HepG2 (cell line): Measurements from ENCODE around the gene SPRR2E. TPM values are rescaled to one million over a fixed set of nuclear protein-coding genes. Genes with fewer than 3 reads are reported as not detected.

Experiments
- ATAC-seq: fragments of 200-7000 bp; cut with Tn5 transposase; 3 replicates; pipeline ENCODE4 v1.9.1; 2020; ENCODE audit warnings: mild to moderate bottlenecking, moderate library complexity
- Bru-seq: library from RNA; stranded (reverse); fragments of 400-500 nt; gene quantifications from one replicate; lab custom pipeline; 2021; lab: Mats Ljungman, UMichigan
- BruChase-seq, 2 experiments: library from RNA; stranded (reverse); fragments of 400-500 nt; gene quantifications; one replicate each; lab custom pipeline; 2021; lab: Mats Ljungman, UMichigan
- BruUV-seq: library from RNA; stranded (reverse); fragments of 400-500 nt; replicated peaks from 2 replicates; lab custom pipeline; 2021; lab: Mats Ljungman, UMichigan
- CTCF ChIA-PET: fragments of 300-600 bp; formaldehyde crosslinking; extraction: SDS; loops from one replicate; lab custom pipeline; 2021; ENCODE audit warnings: low total read pairs, inconsistent platforms, low intra/inter-chr PET ratio; lab: Yijun Ruan, JAX
- POLR2A ChIA-PET: fragments of 350-600 bp; sonication (Branson Sonifier 250); formaldehyde crosslinking; loops from one replicate; lab custom pipeline; 2020; ENCODE audit warnings: antibody characterized with exemption, inconsistent platforms; lab: Yijun Ruan, JAX
- DNase-seq: peaks from one replicate; pipeline ENCODE4 v3.0.0-alpha.2; 2015; ENCODE audit warnings: low spot score
- FAIRE-seq: peaks from 3 replicates; lab custom pipeline; 2011; peaks lifted over from hg19 to GRCh38; lab: Jason Lieb, UNC
- H2AFZ ChIP-seq: one replicate; pipeline ENCODE4 v1.6.1; 2011; ENCODE audit warnings: low read length, inconsistent platforms
- H3K27ac ChIP-seq: fragments of 300-600 bp; 3 replicates; pipeline ENCODE4 v1.8.0; 2011; ENCODE audit warnings: mixed run types, mild to moderate bottlenecking, mixed read lengths, low read length, inconsistent platforms; ENCODE audit not compliant: insufficient read depth; ENCODE audit errors: extremely low read length
- H3K27me3 ChIP-seq, 2 experiments: fragments of 200-600 bp in 1 of 2; 2 replicates in 1 of 2; 3 replicates in 1 of 2; pipeline versions ENCODE4 v1.6.0 to v1.8.0; 2011; ENCODE audit warnings: low read length in 2 of 2, mild to moderate bottlenecking in 2 of 2, moderate library complexity in 2 of 2, inconsistent platforms in 1 of 2; ENCODE audit not compliant: insufficient read depth in 2 of 2, control insufficient read depth in 1 of 2
- H3K36me3 ChIP-seq, 2 experiments: fragments of 200-600 bp in 1 of 2; replicated peaks in 1 of 2; 2 replicates in 1 of 2; 3 replicates in 1 of 2; pipeline versions ENCODE4 v1.5.1 to v1.8.0; 2011; ENCODE audit warnings: low read length in 2 of 2, inconsistent platforms in 1 of 2; ENCODE audit not compliant: insufficient read depth in 2 of 2, control insufficient read depth in 1 of 2
- H3K4me1 ChIP-seq: 2 replicates; pipeline ENCODE4 v1.5.1; 2012; ENCODE audit warnings: low read length, inconsistent platforms; ENCODE audit not compliant: insufficient read depth
- H3K4me2 ChIP-seq: 2 replicates; pipeline ENCODE4 v1.6.0; 2011; ENCODE audit warnings: low read depth, low read length, inconsistent platforms
- H3K4me3 ChIP-seq, 3 experiments: fragments of 200-600 bp in 1 of 3; sonication (generic), shearing (Covaris generic) in 1 of 3; replicated peaks in 1 of 3; 2 replicates each; pipeline ENCODE4 v1.5.1; 2011 to 2016; ENCODE audit warnings: low read length in 3 of 3, inconsistent platforms in 2 of 3, low read depth in 2 of 3, mild to moderate bottlenecking in 2 of 3, control low read depth in 1 of 3, mixed read lengths in 1 of 3; ENCODE audit not compliant: insufficient read depth in 1 of 3
- H3K79me2 ChIP-seq: one replicate; pipeline ENCODE4 v1.6.1; 2011; ENCODE audit warnings: low read length, inconsistent platforms; ENCODE audit not compliant: insufficient read depth
- H3K9ac ChIP-seq: 2 replicates; pipeline ENCODE4 v1.6.0; 2011; ENCODE audit warnings: mild to moderate bottlenecking, low read depth, low read length, inconsistent platforms; ENCODE audit not compliant: insufficient read depth
- H3K9me3 ChIP-seq: 2 replicates; pipeline ENCODE4 v1.5.1; 2012; ENCODE audit warnings: mild to moderate bottlenecking, low read length
- H4K20me1 ChIP-seq: 2 replicates; pipeline ENCODE4 v1.6.0; 2011; ENCODE audit warnings: inconsistent platforms, mild to moderate bottlenecking, low read length, moderate library complexity; ENCODE audit not compliant: insufficient read depth
- ATF7-NPFF ChIP-seq: sonication (generic); formaldehyde crosslinking; IDR thresholded peaks from 2 replicates; pipeline ENCODE4 v1.8.1; 2023; ENCODE audit warnings: mild to moderate bottlenecking, low read depth, missing genetic modification reagents, moderate library complexity
- CEBPB ChIP-seq: IDR thresholded peaks from 2 replicates; pipeline ENCODE4 v1.6.1; 2011; ENCODE audit warnings: low read depth, low read length, improper control_type of control experiment, borderline replicate concordance
- IRF2 ChIP-seq: IDR thresholded peaks from 2 replicates; pipeline ENCODE4 v1.6.1; 2018; ENCODE audit warnings: missing genetic modification reagents, missing compliant biosample characterization
- JUN ChIP-seq: sonication (generic); formaldehyde crosslinking; IDR thresholded peaks from 2 replicates; pipeline ENCODE4 v1.4.0; 2020; ENCODE audit warnings: mild to moderate bottlenecking, missing genetic modification reagents
- KLF12 ChIP-seq: sonication (generic); formaldehyde crosslinking; IDR thresholded peaks from 2 replicates; pipeline ENCODE4 v1.4.0; 2020; ENCODE audit warnings: missing genetic modification reagents, borderline replicate concordance
- MAFK ChIP-seq, 2 experiments: IDR thresholded peaks in 1 of 2; conservative IDR thresholded peaks in 1 of 2; 2 replicates each; pipeline ENCODE4 v1.6.1; 2011; ENCODE audit warnings: improper control_type of control experiment in 2 of 2, low read length in 2 of 2
- NFIB ChIP-seq: sonication (generic); formaldehyde crosslinking; IDR thresholded peaks from 2 replicates; pipeline ENCODE4 v1.9.0; 2021; ENCODE audit warnings: missing genetic modification reagents, mild to moderate bottlenecking, borderline replicate concordance
- REL ChIP-seq: sonication (generic); formaldehyde crosslinking; conservative IDR thresholded peaks from 2 replicates; pipeline ENCODE4 v1.8.0; 2022; ENCODE audit warnings: mild to moderate bottlenecking, missing genetic modification reagents, moderate library complexity
- SATB2 ChIP-seq: sonication (generic); formaldehyde crosslinking; IDR thresholded peaks from 2 replicates; pipeline ENCODE4 v1.5.0; 2020; ENCODE audit warnings: missing genetic modification reagents
- TCF7 ChIP-seq: sonication (generic); IDR thresholded peaks from 2 replicates; pipeline ENCODE4 v1.6.1; 2016; ENCODE audit warnings: antibody characterized with exemption, low read depth
- ZBTB8A ChIP-seq: sonication (generic); formaldehyde crosslinking; IDR thresholded peaks from 2 replicates; pipeline ENCODE4 v1.4.0; 2020; ENCODE audit warnings: mild to moderate bottlenecking, low read depth, missing genetic modification reagents, borderline replicate concordance
- ZNF235 ChIP-seq: sonication (generic); formaldehyde crosslinking; IDR thresholded peaks from 2 replicates; pipeline ENCODE4 v1.8.1; 2023; ENCODE audit warnings: mild to moderate bottlenecking, missing genetic modification reagents, borderline replicate concordance
- ZNF484 ChIP-seq: sonication (generic); formaldehyde crosslinking; IDR thresholded peaks from 2 replicates; pipeline ENCODE4 v1.5.1; 2020; ENCODE audit warnings: mild to moderate bottlenecking, low read depth, missing genetic modification reagents, borderline replicate concordance
- ZNF546 ChIP-seq: sonication (generic); formaldehyde crosslinking; conservative IDR thresholded peaks from 2 replicates; pipeline ENCODE4 v1.8.1; 2023; ENCODE audit warnings: mild to moderate bottlenecking, missing genetic modification reagents
- ZNF678 ChIP-seq: sonication (generic); formaldehyde crosslinking; IDR thresholded peaks from 2 replicates; pipeline ENCODE4 v1.4.0; 2020; ENCODE audit warnings: mild to moderate bottlenecking, missing genetic modification reagents
- ZNF790 ChIP-seq: sonication (generic); formaldehyde crosslinking; IDR thresholded peaks from 2 replicates; pipeline ENCODE4 v1.8.0; 2022; ENCODE audit warnings: missing genetic modification reagents, mild to moderate bottlenecking, borderline replicate concordance
- ZZZ3 ChIP-seq: sonication (generic); formaldehyde crosslinking; IDR thresholded peaks from 2 replicates; pipeline ENCODE4 v1.4.0; 2020; ENCODE audit warnings: missing genetic modification reagents, mild to moderate bottlenecking, borderline replicate concordance
- in situ Hi-C: cut with HindIII; loops from 2 replicates; pipeline ENCODE4 v1.10.0; 2017; ENCODE audit warnings: low pct_unique_long_range_greater_than_20kb; ENCODE audit not compliant: extremely low pct_ligation_motif_present
- intact Hi-C: fragments of 100-400 bp; cut with micrococcal nuclease; formaldehyde crosslinking; loops from one replicate; pipeline ENCODE4 v1.10.0; 2022; ENCODE audit not compliant: unreplicated experiment
- long read RNA-seq, 2 experiments: library from RNA in 1 of 2; library from polyadenylated mRNA in 1 of 2; stranded (forward) in 1 of 2; unstranded in 1 of 2; transcript quantifications; one replicate each; pipeline ENCODE4 v2.0.0, GENCODE V29; 2019 to 2022
- polyA minus RNA-seq, 3 experiments: library from RNA; depleted of rRNA, polyadenylated mRNA; stranded (reverse); fragments of >200 nt; gene quantifications; 2 replicates each; pipeline ENCODE4 v1.2.3, GENCODE V29; 2011; ENCODE audit warnings: low replicate concordance in 1 of 3
- polyA plus RNA-seq, 8 experiments: library from polyadenylated mRNA; depleted of rRNA in 3 of 8; stranded (reverse) in 7 of 8; unstranded in 1 of 8; fragments of >200 nt; fragmentation: Illumina TruSeq in 4 of 8; extraction: Trizol in 4 of 8; gene quantifications; 2 replicates each; pipeline versions ENCODE4 v1.2.1 to v1.2.3, GENCODE V29; 2011 to 2016; ENCODE audit warnings: low read depth in 4 of 8, missing spikeins in 1 of 8, mixed read lengths in 1 of 8; ENCODE audit not compliant: insufficient read depth in 1 of 8
- total RNA-seq, 5 experiments: library from RNA; depleted of rRNA; stranded (reverse); fragments of >200 nt; fragmentation: Illumina TruSeq; extraction: Trizol; gene quantifications; 2 replicates each; pipeline ENCODE4 v1.2.3, GENCODE V29; 2016; ENCODE audit warnings: low read depth in 1 of 5

The SPRR2E gene
- total RNA-seq (2016; rRNA removed; fragmentation: Illumina TruSeq; extraction: Trizol) (not detected in 2 replicates), polyA plus RNA-seq (2011; rRNA removed) (not detected in 2 replicates), polyA minus RNA-seq (2011; rRNA and poly(A)+ RNA removed; ENCODE audit: low replicate concordance) (not detected in 2 replicates), Bru-seq, nascent RNA (not detected), BruChase-seq, experiment 1, labeled RNA remaining after a 6-hour chase (not detected), BruChase-seq, experiment 2, labeled RNA remaining after a 2-hour chase (not detected)
- not detected in 2 replicates for total RNA-seq (2016; cell fraction: cytosol; rRNA removed; fragmentation: Illumina TruSeq; extraction: Trizol; ENCODE audit: low read depth)
- not detected in 2 replicates for total RNA-seq (2016; cell fraction: insoluble cytoplasmic fraction; rRNA removed; fragmentation: Illumina TruSeq; extraction: Trizol)
- not detected in 2 replicates for total RNA-seq (2016; cell fraction: membrane; rRNA removed; fragmentation: Illumina TruSeq; extraction: Trizol)
- total RNA-seq (2016; cell fraction: nucleus; rRNA removed; fragmentation: Illumina TruSeq; extraction: Trizol): not detected in 2 replicates
- polyA plus RNA-seq (2011; cell fraction: cytosol; rRNA removed): not detected in 2 replicates
- polyA plus RNA-seq (2011; cell fraction: nucleus; rRNA removed): not detected in 2 replicates
- polyA plus RNA-seq (2012): not detected in 2 replicates
- polyA plus RNA-seq (2016; cell fraction: cytosol; fragmentation: Illumina TruSeq; extraction: Trizol; ENCODE audit: low read depth): not detected in 2 replicates
- polyA plus RNA-seq (2016; cell fraction: insoluble cytoplasmic fraction; fragmentation: Illumina TruSeq; extraction: Trizol; ENCODE audit: low read depth): not detected in 2 replicates
- polyA plus RNA-seq (2016; cell fraction: membrane; fragmentation: Illumina TruSeq; extraction: Trizol; ENCODE audit: low read depth): not detected in 2 replicates
- not detected in 2 replicates for polyA plus RNA-seq (2016; cell fraction: nucleus; fragmentation: Illumina TruSeq; extraction: Trizol; ENCODE audit: insufficient read depth, low read depth)
- not detected in 2 replicates for polyA minus RNA-seq (2011; cell fraction: cytosol; rRNA and poly(A)+ RNA removed)
- not detected in 2 replicates for polyA minus RNA-seq (2011; cell fraction: nucleus; rRNA and poly(A)+ RNA removed)
- long read RNA-seq, experiment 1: 0 reads
- long read RNA-seq, experiment 2: 0 reads

DNA sequence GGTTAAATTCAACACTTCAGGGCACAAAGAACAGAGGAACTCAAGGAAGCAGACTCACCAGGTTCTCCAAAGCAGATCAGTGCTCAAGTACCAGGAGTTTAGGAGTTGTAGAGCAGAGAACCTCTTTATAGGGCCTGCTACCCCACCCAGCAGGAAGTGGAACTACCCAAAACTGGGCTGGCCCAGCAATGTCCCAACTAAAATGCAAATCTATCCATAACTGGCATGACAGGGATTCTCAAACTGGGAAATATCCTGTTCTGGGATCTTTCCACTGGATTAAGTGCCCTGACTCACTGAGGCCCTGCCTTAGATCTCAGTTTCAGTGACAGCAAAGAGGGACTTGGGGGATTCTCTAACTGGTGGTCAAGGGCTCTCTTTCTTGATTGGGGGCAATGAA, at the start of gene SPRR2E:
Gene SPRR2E, minus strand, starts transcription at position 101 of the 400 bp plus-strand sequence. CDS start 775 bp downstream, outside the sequence.
- Histone ChIP-seq H3K4me3 (no peak within 1 kb of the TSS), H3K36me3 (no peaks in the 10 kb centered on the region), H4K20me1 (no peaks in the 10 kb centered on the region), H3K4me2 (no peak within 1 kb of the TSS), H3K9ac (no peak within 1 kb of the TSS), H3K27me3 (no peaks in the 10 kb centered on the region), H3K9me3 (no peaks in the 10 kb centered on the region), H3K27ac (no peak within 1 kb of the TSS), H3K79me2 (no peaks in the 10 kb centered on the region), H2AFZ (no peak within 1 kb of the TSS), H3K4me1 (no peaks in the 10 kb centered on the region)
- ATAC-seq (no peak), DNase-seq (no peak), FAIRE-seq (no peak)
- TF ChIP-seq NFIB (CRISPR knock-in tag) (no peak), ZNF790 (CRISPR knock-in tag) (no peak), ZNF678 (no peak), REL (CRISPR knock-in tag) (no peak), CEBPB (no peak), ZNF235 (CRISPR knock-in tag) (no peak), TCF7 (no peak), ATF7-NPFF (no peak), ZNF484 (CRISPR knock-in tag) (no peak), KLF12 (CRISPR knock-in tag) (no peak), ZZZ3 (CRISPR knock-in tag) (no peak), ZBTB8A (CRISPR knock-in tag) (no peak), JUN (CRISPR knock-in tag) (no peak), IRF2 (CRISPR knock-in tag) (no peak), SATB2 (CRISPR knock-in tag) (no peak), MAFK (conservative IDR thresholded peaks at IDR 0.05 in 1 of 2, IDR thresholded peaks at IDR 0.05 in 1 of 2; ENCODE audit: low read length in 2 of 2) (no peak), ZNF546 (CRISPR knock-in tag) (no peak)
- no TSS peak for BruUV-seq
- in situ Hi-C loops: no loop called here
- POLR2A ChIA-PET: no interaction called here
- intact Hi-C loops: no loop called here
- CTCF ChIA-PET: no interaction called here
